DMS153 treated with DMSO at 0.1 percent for 48 hours (cell line): ENCODE data around the gene FAM89A.
"Not testable (repeated sequence)": the region's sequence is repeated elsewhere in the genome, so short reads cannot be mapped to it uniquely, and the experiment has no call there.

ENCODE experiments used
- DNase-seq: peaks from one replicate; lab custom pipeline; 2025; ENCODE audit not compliant: unreplicated experiment; lab: John Stamatoyannopoulos, UW

FAM89A gene

GRCh38 chr1:231035799-231036198, 4.3 kb downstream of the FAM89A start:
- no peak for DNase-seq

- no peak for DNase-seq
Measured at GRCh38 chr1:231032963-231033362, 7.1 kb downstream of the FAM89A start.

- DNase-seq, result no peak
Measured at GRCh38 chr1:231029841-231030240, 10.2 kb downstream of the FAM89A start.

- DNase-seq, result not testable (repeated sequence)
Measured at GRCh38 chr1:231029247-231029646, 10.8 kb downstream of the FAM89A start.

- peak; percentile 55 for DNase-seq
Measured at GRCh38 chr1:231028682-231029081, 11.4 kb downstream of the FAM89A start.

GRCh38 chr1:231027971-231028370, 12.1 kb downstream of the FAM89A start:
- no peak for DNase-seq

GRCh38 chr1:231027136-231027925, 12.7 kb downstream of the FAM89A start:
- DNase-seq, result no peak

GRCh38 chr1:231026576-231026975, 13.5 kb downstream of the FAM89A start:
- no peak for DNase-seq

- no peak for DNase-seq
Measured at GRCh38 chr1:231023150-231023549, 16.9 kb downstream of the FAM89A start.

GRCh38 chr1:231022543-231022942, 17.5 kb downstream of the FAM89A start:
- not testable (repeated sequence) for DNase-seq

GRCh38 chr1:231021540-231022031, 18.5 kb downstream of the FAM89A start:
- DNase-seq, result no peak

GRCh38 chr1:231020816-231021215, 19.2 kb downstream of the FAM89A start:
- DNase-seq, result peak; percentile 26

GRCh38 chr1:231020139-231020601, 19.9 kb downstream of the FAM89A start:
- no peak for DNase-seq

GRCh38 chr1:231019711-231020110, 20.3 kb downstream of the FAM89A start:
- DNase-seq, result no peak

- no peak for DNase-seq
Measured at GRCh38 chr1:231016966-231017365, 23.1 kb downstream of the FAM89A start.

GRCh38 chr1:231016234-231016633, 23.8 kb downstream of the FAM89A start:
- no peak for DNase-seq

- no peak for DNase-seq
Measured at GRCh38 chr1:231013391-231014015, 26.6 kb downstream of the FAM89A start.

GRCh38 chr1:231011963-231012362, 28.1 kb downstream of the FAM89A start:
- DNase-seq, result no peak

- DNase-seq, result no peak
Measured at GRCh38 chr1:231011360-231011759, 28.7 kb downstream of the FAM89A start.

GRCh38 chr1:231007535-231007934, 32.5 kb downstream of the FAM89A start:
- DNase-seq, result not testable (repeated sequence)

- DNase-seq, result no peak
Measured at GRCh38 chr1:231001892-231002291, 38.2 kb downstream of the FAM89A start.

- no peak for DNase-seq
Measured at GRCh38 chr1:231000639-231001038, 39.4 kb downstream of the FAM89A start.
